Colonic mucosa (tissue), 4 donors: ENCODE results near the gene TMCC1. TPM values are rescaled to one million over a fixed set of nuclear protein-coding genes. Genes with fewer than 3 reads are reported as not detected.

Source experiments
- DNase-seq: peaks from one replicate; pipeline ENCODE4 v3.0.0-alpha.2; 2020
- H3K27ac ChIP-seq: fragments of 200-600 bp; one replicate; pipeline ENCODE4 v1.8.0; 2021
- H3K27me3 ChIP-seq: fragments of 200-600 bp; one replicate; pipeline ENCODE4 v1.8.0; 2021
- H3K36me3 ChIP-seq: fragments of 200-600 bp; one replicate; pipeline ENCODE4 v1.8.0; 2021
- H3K4me1 ChIP-seq: fragments of 200-600 bp; one replicate; pipeline ENCODE4 v1.8.0; 2021; ENCODE audit warnings: mild to moderate bottlenecking
- H3K4me3 ChIP-seq: fragments of 200-600 bp; one replicate; pipeline ENCODE4 v1.8.0; 2021
- H3K9ac ChIP-seq, 2 donors: one replicate each; pipeline ENCODE4 v1.7.0; 2013; ENCODE audit warnings: control low read depth in 2 of 2, low read depth in 2 of 2, low read length in 2 of 2
- H3K9me3 ChIP-seq: fragments of 200-600 bp; one replicate; pipeline ENCODE4 v1.8.0; 2021
- intact Hi-C: fragments of 100-400 bp; cut with DNase I; formaldehyde crosslinking; loops from one replicate; pipeline ENCODE4 v1.14.1; 2022
- total RNA-seq, 2 donors: library from RNA; stranded (reverse); fragmentation: NEBNext Ultra II Directional in 1 of 2; extraction: Animal tissue kit (Norgen Biotek cat#: 25700) in 1 of 2; gene quantifications; one replicate each; pipeline ENCODE4 v1.2.1, GENCODE V29; 2021
- TF ChIP-seq, protein P1 (sequence below): fragments of 200-600 bp; IDR thresholded peaks from one replicate; pipeline ENCODE4 v1.8.0; 2022; ENCODE audit warnings: antibody characterized with exemption, mild to moderate bottlenecking
- donor health status: healthy.
- donor health status: DM: no; HTN: no; CAD: no.
- donor health status: DM: no; HTN: no; CAD: no.

The TMCC1 gene
- total RNA-seq, 2 donors from 2014 or later, result 23.2 to 32.8 TPM

GRCh38 chr3:129622226-129622874 lies 271.2 kb downstream of the TMCC1 start:
- Histone ChIP-seq H3K27me3 (no peaks in the 10 kb centered on the region), H3K9me3 (no peaks in the 10 kb centered on the region), H3K4me3 (no peak overlapping the region), H3K4me1 (peaks cover 20% of the 10 kb centered on the region), H3K36me3 (no peaks in the 10 kb centered on the region), H3K9ac (no peak overlapping the region), H3K27ac (peak overlapping the region; percentile 51)
- peak; percentile 28 for DNase-seq
- TF ChIP-seq, protein P1, sequence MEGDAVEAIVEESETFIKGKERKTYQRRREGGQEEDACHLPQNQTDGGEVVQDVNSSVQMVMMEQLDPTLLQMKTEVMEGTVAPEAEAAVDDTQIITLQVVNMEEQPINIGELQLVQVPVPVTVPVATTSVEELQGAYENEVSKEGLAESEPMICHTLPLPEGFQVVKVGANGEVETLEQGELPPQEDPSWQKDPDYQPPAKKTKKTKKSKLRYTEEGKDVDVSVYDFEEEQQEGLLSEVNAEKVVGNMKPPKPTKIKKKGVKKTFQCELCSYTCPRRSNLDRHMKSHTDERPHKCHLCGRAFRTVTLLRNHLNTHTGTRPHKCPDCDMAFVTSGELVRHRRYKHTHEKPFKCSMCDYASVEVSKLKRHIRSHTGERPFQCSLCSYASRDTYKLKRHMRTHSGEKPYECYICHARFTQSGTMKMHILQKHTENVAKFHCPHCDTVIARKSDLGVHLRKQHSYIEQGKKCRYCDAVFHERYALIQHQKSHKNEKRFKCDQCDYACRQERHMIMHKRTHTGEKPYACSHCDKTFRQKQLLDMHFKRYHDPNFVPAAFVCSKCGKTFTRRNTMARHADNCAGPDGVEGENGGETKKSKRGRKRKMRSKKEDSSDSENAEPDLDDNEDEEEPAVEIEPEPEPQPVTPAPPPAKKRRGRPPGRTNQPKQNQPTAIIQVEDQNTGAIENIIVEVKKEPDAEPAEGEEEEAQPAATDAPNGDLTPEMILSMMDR, result no peak
- intact Hi-C loops, result no loop called here

DNA sequence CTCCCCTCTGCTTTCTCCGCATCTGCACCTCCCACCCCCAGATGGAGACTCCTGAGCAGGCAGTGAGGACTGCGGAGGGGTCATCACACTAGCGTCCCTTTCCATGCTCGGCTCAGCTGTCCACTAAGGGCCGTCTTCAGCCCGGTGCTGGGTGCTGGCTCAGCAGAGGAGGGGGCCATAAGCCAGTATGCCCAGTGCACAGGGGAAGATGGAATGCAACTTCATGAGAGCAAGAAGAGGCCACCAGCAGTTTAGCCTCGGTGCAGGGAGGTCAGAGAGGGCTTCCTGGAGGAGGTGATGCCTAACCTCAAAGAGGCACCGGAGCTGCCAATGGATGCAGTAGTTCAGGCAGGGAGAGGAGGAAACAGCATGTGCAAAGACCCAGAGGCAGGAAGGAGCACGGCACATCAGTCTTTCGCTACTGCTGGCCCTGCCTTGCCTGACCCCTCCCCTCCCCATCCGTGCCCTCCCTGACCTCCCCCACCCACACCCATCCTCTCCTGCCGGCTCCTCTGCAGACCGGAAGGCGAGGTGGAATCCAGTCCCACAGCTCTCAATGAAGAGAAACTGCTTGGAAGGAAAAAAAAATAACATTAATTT lies 271.8 kb downstream of the TMCC1 start:
- H3K4me3 ChIP-seq, result no peak overlapping the region
- TF ChIP-seq, protein P1, result no peak
- H3K9me3 ChIP-seq, result no peaks in the 10 kb centered on the region
- peaks cover 20% of the 10 kb centered on the region for H3K4me1 ChIP-seq
- intact Hi-C loops, result no loop called here
- DNase-seq, result peak; percentile 24
- no peak overlapping the region for H3K9ac ChIP-seq
- H3K36me3 ChIP-seq, result no peaks in the 10 kb centered on the region
- H3K27ac ChIP-seq, result no peak overlapping the region
- no peaks in the 10 kb centered on the region for H3K27me3 ChIP-seq

GRCh38 chr3:129620828-129621559 lies 272.5 kb downstream of the TMCC1 start:
- intact Hi-C loops, result no loop called here
- H3K4me1 ChIP-seq, result peaks cover 20% of the 10 kb centered on the region
- TF ChIP-seq, protein P1, result no peak
- DNase-seq, result peak; percentile 21
- H3K9ac ChIP-seq, result no peak overlapping the region
- H3K36me3 ChIP-seq, result no peaks in the 10 kb centered on the region
- H3K27me3 ChIP-seq, result no peaks in the 10 kb centered on the region
- no peak overlapping the region for H3K4me3 ChIP-seq
- H3K9me3 ChIP-seq, result no peaks in the 10 kb centered on the region
- H3K27ac ChIP-seq, result no peak overlapping the region

DNA sequence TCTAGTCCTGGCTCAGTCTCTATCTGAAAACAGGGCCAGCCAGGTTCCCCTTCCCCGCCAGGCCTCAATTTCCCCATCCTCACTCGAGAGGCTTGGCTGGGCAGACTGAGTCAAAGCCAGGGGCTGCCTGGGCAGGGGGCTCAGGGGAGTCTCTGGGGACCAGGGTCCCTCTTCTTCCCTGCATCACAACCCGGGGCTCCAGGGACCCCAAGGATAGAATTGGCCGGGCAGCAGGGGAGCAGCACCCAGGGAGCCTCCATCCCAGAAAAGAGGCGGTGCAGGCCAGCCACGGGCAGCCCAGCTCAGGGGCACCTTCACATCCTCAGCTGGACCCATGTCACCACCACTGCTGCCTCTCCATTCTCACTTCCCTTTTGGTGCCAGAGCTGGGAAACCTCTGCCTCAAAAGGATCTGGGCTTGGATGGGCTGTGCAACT lies 273.8 kb downstream of the TMCC1 start:
- Histone ChIP-seq H3K36me3 (no peaks in the 10 kb centered on the region), H3K9me3 (no peaks in the 10 kb centered on the region), H3K27ac (no peak overlapping the region), H3K4me1 (peaks cover 10% of the 10 kb centered on the region), H3K27me3 (no peaks in the 10 kb centered on the region), H3K9ac (no peak overlapping the region), H3K4me3 (no peak overlapping the region)
- TF ChIP-seq, protein P1, result no peak
- intact Hi-C loops, result no loop called here
- DNase-seq, result no peak

DNA sequence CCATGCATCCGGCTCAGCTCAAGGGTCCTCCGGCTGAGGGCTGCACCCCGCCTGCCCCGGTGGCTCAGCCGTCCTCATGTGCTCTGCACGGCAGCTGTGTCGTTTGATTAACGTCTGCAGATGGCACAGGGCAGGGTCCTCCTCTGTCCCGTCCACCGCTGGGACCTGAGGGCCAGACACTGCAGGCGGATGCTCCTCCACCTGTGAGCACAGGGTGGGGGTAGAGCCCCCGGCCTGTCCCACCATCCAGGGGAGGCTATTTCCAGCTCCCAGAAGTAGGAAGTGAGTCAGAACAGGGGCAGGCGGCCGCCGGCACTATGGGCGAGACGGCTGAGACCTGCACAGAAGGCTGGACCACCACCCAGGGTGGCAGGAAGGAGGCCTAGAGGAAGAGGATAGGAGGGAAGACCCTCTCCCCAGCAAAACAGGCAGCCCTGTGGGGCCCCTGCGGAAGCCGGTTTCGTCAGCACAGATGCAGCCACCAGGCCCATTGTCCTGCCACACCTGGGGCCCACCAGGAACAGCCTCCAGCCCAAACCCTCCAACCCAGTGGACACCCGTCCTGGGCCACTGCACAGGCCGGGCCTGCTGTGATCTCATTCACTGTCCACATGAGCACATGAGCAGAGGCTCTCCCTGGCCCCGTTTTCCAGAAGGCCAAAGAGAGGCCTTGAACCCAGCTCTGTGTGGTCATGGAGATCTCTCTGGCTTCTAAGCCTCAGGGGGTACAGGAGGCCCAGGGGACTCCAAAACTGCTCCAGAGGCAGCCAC lies 274.4 kb downstream of the TMCC1 start:
- no peaks in the 10 kb centered on the region for H3K36me3 ChIP-seq
- no peaks in the 10 kb centered on the region for H3K27me3 ChIP-seq
- H3K9ac ChIP-seq, result peak overlapping the region in 1 of 2 donors; percentile 50
- no peaks in the 10 kb centered on the region for H3K9me3 ChIP-seq
- TF ChIP-seq, protein P1, result no peak
- H3K27ac ChIP-seq, result no peak overlapping the region
- intact Hi-C loops, result no loop called here
- peaks cover 4% of the 10 kb centered on the region for H3K4me1 ChIP-seq
- DNase-seq, result peak; percentile 18
- no peak overlapping the region for H3K4me3 ChIP-seq
